Ramos (cell line): Measurements from ENCODE around the gene ZIC2.

ENCODE experiments used
- in situ Hi-C: fragments of 300-500 bp; cut with MboI; formaldehyde crosslinking; loops from one replicate; pipeline ENCODE4 v1.14.3; 2022; ENCODE audit warnings: low sequenced_read_pairs; ENCODE audit not compliant: unreplicated experiment

ZIC2 gene

DNA sequence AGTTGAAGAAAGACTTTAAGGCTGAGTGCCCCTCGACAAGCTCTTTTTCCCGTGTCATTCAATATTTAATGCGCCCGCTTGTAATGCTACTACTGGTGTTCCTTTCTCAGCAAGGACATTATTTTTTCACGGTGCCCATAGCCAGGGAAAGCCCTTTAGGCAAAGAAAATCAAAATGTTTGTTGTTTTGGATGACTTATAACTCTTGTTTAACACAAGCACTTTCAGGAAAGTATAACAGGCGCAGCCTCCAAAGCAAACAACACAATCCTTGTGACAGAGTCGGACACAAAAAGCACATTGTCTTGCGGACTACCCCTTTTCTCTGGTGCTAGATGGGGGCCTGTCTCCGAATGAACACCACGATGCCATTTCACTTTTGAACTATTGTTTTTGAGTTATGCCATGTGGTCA lies 22.5 kb upstream of the ZIC2 start:
- in situ Hi-C loops: no loop called here

DNA sequence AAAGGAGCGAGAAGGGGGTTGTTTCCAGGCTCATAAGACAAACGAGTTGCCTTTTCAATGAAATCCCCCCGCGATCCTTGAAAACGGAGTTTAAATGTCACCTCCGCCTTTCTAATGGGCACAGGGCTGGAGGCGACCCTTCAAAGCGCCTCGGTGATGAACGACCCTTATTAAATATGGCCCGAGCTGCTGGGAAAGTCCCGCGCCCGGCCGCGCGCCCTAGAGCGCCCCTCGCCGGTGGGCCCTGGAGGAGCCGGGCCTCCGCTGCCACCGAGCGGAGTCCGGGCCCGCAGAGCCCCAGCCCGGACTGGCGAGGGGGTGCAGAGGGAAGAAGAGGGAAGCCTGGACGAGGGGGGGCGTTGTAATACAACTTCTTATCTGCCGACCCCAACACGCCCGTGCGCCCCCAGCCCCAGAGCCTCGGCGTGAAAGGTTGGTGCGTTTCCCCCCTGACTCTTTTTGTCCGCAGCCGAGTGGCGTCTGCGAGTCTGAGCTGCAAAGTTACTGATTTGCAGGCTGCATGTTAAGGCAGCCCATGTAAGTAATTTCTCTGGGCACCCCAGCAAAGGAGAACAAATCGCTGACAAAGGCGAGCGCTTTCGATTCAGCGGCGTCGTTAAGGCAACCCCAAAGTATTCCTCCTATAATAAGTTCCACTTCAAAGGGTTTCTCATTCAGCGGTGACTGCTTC lies 21.9 kb upstream of the ZIC2 start:
- in situ Hi-C loops: no loop called here

DNA sequence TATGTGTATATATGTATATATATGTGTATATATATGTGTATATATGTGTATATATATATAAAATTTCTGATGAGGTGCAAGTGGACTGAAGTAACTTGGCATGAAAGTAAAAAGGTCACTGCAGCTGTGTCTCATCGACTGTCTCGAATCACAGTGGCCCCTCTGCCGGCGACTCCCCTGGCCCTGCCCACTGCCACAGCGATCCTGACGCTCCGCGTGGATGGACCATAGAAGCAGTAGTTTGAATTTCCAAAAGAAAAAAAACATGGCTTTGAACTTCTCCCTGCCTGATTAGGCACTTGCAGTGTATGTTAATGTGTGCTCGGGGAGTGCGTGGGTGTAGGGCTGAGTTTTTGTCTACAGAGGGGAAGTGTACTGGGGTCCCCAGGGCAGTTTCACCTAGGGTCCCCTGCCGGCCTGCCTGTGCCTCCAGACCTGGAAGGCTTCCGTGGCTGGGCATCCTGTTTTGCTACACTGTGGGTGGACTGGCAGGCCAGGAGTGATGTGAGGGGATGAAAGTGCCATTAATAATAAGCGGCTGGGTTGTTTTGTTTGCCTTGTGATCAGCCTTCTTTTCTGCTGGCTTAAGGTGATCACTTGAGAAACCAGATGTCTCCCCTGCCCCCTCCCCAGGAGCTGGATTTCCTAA lies 20.8 kb upstream of the ZIC2 start:
- in situ Hi-C loops: no loop called here

DNA sequence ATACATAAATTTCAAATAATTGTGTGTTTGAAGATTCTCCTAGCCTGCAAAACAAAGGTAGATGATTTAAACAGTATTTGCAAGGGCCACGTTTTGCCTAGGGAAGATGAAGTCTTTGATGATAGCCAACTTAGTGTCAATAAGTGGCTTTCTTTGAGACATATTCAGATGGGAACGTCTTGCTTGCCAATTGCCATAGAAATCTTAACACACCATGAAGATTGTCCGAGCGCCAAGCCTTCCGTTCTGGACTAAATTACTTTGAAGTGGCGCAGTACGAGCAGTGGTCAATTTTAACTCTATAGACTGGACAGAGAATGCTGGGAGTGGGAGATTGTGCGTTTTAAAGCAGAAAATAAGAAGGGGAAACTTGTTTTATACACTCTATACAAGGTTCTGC lies 19.9 kb upstream of the ZIC2 start:
- in situ Hi-C loops: no loop called here

DNA sequence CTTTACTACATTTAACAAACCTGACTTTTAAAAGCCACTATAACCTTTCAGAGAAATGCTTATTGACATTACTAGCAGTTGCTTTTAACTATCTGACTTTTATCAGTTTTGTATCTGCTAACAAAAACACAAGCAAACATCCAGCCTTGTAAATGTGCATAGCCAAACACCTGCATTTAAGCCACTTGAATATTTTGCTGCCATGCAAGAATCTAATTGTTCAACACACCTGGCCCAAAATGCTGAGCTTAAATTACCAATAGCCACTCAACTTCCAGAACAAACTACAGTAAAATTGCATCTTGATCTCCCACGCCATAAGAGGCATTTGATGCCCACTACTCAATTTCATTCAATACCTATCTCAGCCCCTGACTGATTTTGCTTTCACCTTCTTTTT lies 19.3 kb upstream of the ZIC2 start:
- in situ Hi-C loops: no loop called here

DNA sequence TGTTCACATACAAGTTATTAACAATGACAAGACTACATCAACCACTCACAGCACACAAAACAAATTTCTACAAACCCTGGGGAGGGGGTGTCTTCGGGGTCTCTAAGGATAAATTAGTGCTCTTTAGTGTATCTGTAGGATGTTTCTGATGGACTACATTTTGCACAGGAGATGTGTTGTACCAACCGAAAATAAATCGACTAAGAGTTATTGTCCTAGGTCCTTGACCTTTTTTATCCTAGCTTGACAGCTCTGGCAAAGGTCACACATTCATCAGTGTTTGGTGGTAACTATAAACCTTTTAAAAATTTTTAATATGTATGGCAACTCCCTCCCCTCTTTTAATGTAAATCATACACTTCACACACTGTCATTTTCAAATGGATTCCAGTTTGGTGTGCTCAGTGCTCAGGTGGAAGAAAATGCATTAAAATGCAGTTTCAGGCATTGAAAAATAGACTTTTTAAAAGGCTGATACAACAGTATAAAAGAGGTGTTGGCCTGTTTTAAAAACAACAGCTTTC lies 17.7 kb upstream of the ZIC2 start:
- in situ Hi-C loops: no loop called here

DNA sequence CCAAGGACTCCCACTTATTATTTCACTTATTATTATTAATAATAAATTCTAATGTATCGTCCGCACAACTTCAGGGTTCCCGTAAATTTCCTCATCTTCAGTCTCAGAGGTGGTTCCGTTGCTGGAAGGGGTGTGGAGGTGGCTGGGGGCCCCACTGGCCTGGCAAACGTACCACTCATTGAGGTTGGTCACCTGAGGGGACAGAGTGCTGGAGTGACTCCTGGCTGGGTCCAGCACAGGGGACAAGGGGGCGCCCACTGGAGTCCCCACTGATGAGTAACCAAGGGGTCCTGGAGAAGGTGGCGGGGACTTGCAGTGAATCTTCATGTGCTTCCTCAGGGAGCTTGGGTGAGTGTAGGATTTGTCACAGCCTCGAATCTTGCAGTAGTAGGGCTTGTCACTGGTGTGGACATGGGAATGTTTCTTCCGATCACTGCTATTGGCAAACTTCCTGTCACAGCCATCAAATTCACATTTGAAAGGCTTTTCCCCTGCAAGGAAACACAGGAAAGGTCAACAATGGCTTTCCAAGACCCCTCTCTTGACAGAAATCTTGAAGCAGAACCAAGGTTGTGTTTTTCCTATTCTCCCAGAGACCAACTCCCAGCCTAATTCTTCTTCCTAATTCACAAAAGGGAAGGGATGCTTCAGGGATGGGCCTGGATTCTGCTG lies 16.1 kb upstream of the ZIC2 start:
- in situ Hi-C loops: no loop called here

DNA sequence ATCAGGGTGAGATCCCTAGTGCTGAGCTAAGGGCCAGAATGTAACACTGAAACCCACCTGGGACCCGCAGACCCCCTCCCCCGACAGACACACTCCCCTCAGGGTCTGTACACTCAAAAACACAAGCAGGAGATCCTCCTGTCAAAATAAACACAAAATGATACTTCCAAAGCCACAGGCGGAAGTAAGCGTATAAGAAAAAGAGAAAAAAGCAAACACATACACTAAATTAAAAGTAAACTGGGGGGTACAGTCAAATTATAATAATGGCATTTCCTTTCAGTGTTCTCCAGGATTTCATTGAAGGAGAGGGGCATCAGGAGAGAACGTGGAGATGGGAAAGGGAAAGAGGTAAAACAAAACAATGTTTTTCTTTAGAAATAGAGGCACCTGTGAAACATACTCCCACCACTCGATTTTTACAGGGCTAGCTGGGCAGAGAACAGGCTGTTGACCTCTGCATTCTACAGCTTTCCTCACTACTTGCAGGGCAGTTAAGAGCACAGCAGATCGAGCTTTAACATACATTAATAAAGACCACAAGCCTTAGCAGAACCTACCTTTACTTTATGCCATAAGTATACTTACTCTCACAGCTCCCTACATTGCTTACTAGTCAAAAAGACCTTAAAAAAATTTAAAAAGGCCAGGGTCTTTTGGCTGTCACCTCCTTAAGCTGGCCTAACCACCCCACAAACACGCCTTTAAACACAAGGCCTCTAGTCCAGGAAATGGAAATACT lies 15.3 kb upstream of the ZIC2 start:
- in situ Hi-C loops: no loop called here

DNA sequence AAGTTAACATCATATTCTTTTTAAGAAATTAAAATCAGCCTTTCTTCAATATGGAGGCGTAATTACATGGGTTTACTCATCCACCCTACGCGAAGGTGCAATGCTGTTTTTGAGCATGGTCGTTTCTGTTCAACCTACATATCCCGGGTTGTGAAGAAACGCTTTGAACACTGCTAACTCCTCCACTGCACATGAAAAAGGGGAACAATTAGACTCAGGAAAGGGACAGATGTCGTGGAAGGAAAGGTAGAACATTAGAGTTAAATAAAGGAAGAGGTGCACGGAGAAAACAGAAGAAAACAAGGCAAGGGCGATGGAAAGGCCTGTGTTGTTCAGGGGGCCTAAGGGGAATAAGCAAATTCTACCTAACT lies 14.1 kb upstream of the ZIC2 start:
- in situ Hi-C loops: no loop called here

DNA sequence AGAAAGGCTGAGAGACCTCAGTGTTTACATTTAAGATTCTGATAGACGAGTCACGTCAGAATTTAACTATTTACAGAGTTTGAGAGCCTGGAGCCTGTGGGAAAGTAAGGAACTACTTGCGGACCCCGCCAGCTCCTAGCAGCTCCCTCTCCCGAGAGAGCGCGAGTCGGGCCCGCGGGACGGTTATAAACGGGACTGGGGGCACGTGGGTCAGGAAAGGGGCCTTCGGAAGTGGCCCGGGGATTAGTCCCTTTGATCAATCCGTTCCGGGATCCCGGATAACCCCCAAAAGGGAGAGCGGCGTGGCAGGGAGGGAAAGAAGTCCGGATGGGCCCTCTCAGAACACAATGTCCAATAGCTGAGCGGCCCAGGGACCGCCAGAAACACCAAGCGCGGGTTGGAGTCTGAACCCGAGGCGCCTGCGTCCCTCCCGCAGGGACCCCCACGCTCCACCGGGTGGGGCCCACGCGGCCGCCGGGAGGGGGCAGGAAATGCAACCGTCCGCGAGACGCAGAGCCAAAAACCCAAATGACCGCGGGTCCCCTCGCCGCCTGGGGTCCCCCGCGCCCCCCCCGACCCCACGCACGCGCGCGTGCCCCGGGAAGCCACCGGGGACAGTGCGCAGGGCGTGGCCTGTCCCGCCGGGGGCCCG lies 13.6 kb upstream of the ZIC2 start:
- in situ Hi-C loops: no loop called here

DNA sequence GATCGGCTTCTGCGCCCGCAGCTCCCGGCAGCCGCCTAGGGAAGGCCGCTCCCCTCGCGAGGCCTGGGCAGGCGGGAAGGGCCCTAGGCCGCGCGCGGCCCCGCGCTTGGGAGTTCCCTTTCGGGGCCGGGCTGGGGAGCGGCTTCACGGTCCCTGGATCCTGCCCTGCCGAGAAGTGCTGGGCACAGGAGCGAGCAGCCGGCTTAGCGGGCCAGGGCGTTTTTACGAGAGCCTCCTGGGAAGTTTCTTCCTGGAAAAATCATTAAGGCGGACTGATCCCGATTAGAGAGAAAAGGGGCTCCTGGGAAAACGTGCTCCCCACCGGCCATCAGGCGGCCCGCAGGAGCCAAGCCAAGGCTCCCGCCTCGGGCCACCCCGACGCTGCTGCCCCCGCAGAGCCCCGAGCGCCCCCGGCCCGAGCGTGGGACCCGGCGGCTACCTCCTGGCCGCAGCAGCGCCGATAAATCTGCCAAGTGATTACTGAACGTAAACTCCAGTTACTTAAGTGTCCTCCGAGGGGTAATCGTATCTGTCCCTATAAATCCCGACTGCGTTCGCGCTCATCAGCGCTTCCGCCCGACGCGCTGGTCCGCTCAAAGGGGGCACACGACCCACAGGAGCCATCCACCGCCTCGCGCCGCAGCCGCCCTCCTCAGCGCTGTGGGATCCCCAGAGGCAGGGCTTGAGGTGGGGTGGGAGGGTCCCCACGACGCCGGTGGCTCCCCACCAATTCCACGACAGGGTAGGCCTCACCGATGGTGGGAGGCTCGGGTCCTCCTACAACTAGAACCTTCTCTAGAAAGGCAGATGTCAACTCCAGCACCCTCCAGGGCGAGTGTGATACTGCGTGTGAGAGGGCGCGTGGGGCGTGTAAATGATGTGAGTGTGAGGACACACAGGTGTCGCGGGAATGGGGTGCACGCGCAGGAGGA lies 12.8 kb upstream of the ZIC2 start:
- in situ Hi-C loops: no loop called here

DNA sequence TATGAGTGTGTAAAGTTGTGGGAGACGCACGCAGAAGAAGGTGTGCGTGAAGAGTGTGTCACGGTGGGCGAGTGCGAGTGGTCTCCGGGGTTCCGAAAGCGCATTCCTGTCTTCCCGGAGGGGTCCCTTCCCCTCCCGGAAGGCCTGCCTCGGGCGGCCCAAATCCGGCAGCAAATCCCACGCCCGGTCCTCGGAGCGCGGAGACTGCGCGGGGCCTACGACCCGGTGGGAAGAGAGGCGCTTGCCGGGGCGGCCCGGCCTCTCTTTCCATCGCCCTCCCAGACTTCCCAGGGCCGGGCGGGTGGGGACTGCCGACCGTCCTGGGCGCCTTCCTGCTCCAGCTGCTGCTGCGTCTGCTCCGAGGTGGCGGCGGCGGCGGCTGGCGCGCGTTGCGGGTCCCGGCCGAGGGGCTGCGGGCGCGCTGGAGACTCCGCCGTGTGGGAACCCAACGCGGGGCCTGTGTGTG lies 12.1 kb upstream of the ZIC2 start:
- in situ Hi-C loops: no loop called here

DNA sequence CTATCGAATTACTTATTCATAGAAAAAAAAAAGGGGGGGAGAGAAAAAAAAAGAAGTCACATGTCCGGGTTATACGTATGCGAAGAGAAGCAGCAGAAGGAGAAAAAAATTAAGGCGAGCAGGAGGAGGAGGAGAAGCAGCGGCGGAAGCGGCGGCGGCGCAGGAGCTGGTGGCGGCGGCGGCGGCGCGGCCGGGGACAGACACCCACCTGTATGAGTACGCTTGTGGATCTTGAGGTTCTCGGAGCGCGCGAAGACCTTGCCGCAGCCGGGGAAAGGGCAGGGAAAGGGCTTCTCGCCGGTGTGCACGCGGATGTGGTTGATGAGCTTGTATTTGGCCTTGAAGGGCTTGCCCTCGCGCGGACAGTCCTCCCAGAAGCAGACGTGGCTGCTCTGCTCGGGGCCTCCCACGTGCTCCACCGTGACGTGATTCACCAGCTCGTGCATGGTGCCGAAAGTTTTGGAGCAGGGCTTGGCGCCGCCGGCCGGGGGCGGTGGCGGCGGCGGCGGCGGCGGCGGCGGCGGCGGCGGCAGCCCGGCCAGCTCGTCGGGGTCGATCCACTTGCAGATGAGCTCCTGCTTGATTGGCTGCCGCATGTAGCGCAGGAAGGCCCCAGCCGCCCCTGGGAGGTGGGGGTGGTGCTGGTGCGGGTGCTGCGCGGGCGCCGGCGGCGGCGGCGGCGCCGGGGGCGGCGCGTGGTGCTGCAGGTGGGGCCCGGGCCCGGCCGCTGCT lies 11.5 kb upstream of the ZIC2 start:
- in situ Hi-C loops: no loop called here

DNA sequence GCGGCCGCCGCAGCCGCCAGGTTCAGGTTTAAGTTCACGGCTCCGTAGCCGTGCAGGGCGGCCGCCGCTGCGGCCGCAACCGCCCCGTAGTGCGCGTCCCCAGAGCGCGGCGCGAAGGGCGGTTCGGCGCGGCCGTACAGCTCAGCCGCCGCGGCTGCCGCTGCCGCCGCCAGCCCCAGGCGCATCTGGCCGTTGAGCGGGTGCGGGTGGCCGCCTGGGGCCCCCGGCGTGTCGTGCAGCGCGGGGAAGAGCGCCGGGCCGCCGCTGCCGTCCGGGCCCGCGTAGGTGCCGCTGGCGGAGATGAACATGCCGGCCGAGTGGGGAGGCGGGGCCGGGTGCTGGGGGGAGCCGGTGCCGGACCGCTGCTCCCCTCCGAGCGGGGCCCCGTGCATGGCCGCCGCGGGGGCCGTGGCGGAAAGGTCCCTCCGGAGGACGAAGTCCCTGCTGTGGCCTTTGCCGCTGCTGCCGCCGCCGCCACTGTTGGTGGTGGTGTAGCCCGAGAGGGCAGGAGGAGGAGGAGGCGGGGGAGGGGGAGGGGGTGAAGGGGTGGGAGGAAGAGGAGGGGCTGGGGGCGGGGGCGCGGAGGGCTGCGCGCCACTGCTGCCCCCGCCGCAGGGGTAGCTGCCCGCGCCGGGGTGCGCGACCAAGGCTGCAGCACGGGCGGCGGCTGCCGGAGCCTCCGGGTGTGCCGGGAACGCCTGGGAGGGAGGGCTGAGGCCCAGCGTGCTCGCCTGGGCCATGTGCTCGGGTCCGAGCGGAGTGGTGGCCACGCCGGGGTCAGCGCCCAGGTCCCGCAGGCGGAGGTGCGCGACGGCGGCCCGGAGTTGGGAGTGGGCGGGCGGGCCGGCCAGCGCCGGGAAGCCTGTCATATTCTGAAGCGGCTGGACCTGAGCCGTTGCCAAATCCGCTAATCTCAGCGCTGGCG lies 10.7 kb upstream of the ZIC2 start:
- in situ Hi-C loops: no loop called here

DNA sequence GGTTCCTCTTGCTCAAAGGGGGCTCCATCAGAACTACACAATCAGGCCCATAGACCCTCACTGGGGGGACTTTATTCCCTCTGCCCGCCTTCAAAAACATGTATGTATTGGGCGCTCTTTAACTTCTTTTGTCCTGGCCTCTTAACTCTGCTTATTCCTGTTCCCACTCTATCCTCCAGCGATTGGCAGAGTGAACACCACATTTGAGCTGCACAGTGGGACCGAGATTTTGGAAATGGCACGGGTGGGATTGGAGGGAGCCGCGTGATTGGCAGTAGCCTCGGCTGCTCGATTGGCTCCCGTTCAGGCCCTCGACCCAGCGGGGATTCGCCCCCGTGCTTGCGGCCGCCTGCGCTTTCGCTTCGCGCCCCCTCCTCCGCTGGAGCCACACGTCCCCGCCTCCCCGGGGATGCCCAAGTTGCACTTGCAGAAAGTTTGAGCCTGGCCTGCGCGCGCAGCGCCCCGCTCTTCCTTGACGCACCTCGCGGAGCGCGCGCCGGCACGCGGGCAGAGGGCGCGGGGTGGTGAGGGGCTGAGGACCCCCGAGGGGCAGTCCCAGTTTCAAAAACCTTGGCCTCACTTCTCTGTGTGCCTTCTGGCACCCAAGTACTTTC lies 9.9 kb upstream of the ZIC2 start, which contains the start of gene ZIC5:
ZIC5 (minus strand) TSS at position 192 of the 614 bp plus-strand sequence; CDS start at position 28, 164 bp downstream.
- in situ Hi-C loops: no loop called here

DNA sequence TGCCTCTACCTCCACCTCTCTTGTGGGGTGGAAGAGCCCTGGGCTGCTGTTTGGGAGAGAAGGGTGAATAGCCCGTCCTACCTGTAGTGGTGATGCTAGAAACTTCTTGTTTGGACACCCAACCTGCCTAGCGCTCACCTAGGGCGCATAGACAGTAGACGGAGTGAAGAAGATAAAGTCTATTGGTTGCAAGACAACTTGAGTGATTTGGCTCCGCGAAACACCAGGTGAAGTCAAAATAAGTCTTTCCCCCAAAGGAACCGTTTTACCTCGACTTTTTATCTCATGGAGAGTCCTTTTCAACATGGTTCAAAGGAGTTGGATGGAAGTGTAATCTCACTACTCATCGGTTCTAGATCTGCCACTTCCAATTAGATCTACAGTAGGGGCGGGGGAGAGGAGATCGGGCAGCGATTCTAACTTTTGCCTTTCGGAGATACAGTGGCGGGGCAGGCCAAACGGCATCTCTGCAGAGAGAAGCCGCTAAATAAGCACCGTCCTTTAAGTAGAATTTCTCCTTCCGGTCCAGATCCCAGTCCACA lies 9.3 kb upstream of the ZIC2 start:
- in situ Hi-C loops: no loop called here
